K562 (cell line): ENCODE data around the gene CEP78. TPM values are rescaled to one million over a fixed set of nuclear protein-coding genes. Genes with fewer than 3 reads are reported as not detected.

Source experiments
- ATF1 ChIP-seq, 2 experiments: fragments of 450-650 bp in 1 of 2; IDR thresholded peaks; 2 replicates each; pipeline ENCODE4 v1.6.1; 2016; ENCODE audit warnings: missing compliant biosample characterization in 1 of 2, missing genetic modification characterization in 1 of 2
- CEBPB ChIP-seq: fragments of 450-650 bp; IDR thresholded peaks from 2 replicates; pipeline ENCODE4 v1.6.1; 2016; ENCODE audit warnings: missing genetic modification characterization, missing compliant biosample characterization
- FOS ChIP-seq: IDR thresholded peaks from 3 replicates; pipeline ENCODE4 v1.6.1; 2011; ENCODE audit not compliant: insufficient read length; ENCODE audit errors: extremely low read depth
- GABPA ChIP-seq: fragments of 200-800 bp; sonication (Bioruptor generic); conservative IDR thresholded peaks from 2 replicates; pipeline ENCODE4 v1.6.1; 2016; ENCODE audit warnings: low read depth, missing genetic modification characterization, missing compliant biosample characterization
- HSF4 ChIP-seq: fragments of 250-450 bp; sonication (Bioruptor Pico); IDR thresholded peaks from 2 replicates; pipeline ENCODE4 v2.1.2; 2022; ENCODE audit warnings: mild to moderate bottlenecking, moderate library complexity, borderline replicate concordance
- L3MBTL2 ChIP-seq: fragments of 450-650 bp; IDR thresholded peaks from 2 replicates; pipeline ENCODE4 v1.6.1; 2016; ENCODE audit warnings: mild to moderate bottlenecking, moderate library complexity
- MBD2 ChIP-seq: sonication (generic); IDR thresholded peaks from 2 replicates; pipeline ENCODE4 v1.6.1; 2016; ENCODE audit warnings: low read depth, borderline replicate concordance
- NCOA6 ChIP-seq: fragments of 450-650 bp; IDR thresholded peaks from 2 replicates; pipeline ENCODE4 v1.6.1; 2017; ENCODE audit warnings: mild to moderate bottlenecking
- NEUROD1 ChIP-seq: fragments of 150-350 bp; IDR thresholded peaks from 2 replicates; pipeline ENCODE4 v1.6.1; 2014; ENCODE audit warnings: borderline replicate concordance, low read length, low read depth; ENCODE audit not compliant: partially characterized antibody
- PHF8 ChIP-seq: fragments of 200-600 bp; sonication (generic); IDR thresholded peaks from 2 replicates; pipeline ENCODE4 v1.6.1; 2012; ENCODE audit warnings: mixed run types, mild to moderate bottlenecking, inconsistent platforms, low read length, moderate library complexity, borderline replicate concordance
- SRSF1 ChIP-seq: fragments of 200-400 bp; formaldehyde crosslinking; IDR thresholded peaks from 2 replicates; pipeline ENCODE4 v1.6.1; 2017; ENCODE audit warnings: mild to moderate bottlenecking, low read depth, low read length, moderate library complexity
- STAG1 ChIP-seq: sonication (generic); formaldehyde crosslinking; IDR thresholded peaks from 2 replicates; pipeline ENCODE4 v1.5.0; 2020; ENCODE audit warnings: missing genetic modification reagents, borderline replicate concordance
- TBL1XR1 ChIP-seq, 2 experiments: IDR thresholded peaks; 2 replicates each; pipeline ENCODE4 v1.6.1; 2012; ENCODE audit warnings: improper control_type of control experiment in 2 of 2, low read length in 2 of 2, mild to moderate bottlenecking in 1 of 2
- TCFL5 ChIP-seq: fragments of 250-450 bp; sonication (Bioruptor Pico); conservative IDR thresholded peaks from 2 replicates; pipeline ENCODE4 v1.6.1; 2021; ENCODE audit warnings: mild to moderate bottlenecking, moderate library complexity, matching md5 sums
- XRCC4 ChIP-seq: IDR thresholded peaks from one replicate; pipeline ENCODE4 v1.6.1; 2011; ENCODE audit not compliant: insufficient read depth, insufficient read length; ENCODE audit errors: extremely low read depth
- ZBTB2 ChIP-seq: fragments of 450-650 bp; IDR thresholded peaks from 2 replicates; pipeline ENCODE4 v1.6.1; 2016; ENCODE audit warnings: antibody characterized with exemption
- ZBTB33 ChIP-seq: sonication (generic); formaldehyde crosslinking; IDR thresholded peaks from 2 replicates; pipeline ENCODE4 v1.8.1; 2023; ENCODE audit warnings: mild to moderate bottlenecking, missing genetic modification reagents
- ZFX ChIP-seq: sonication (generic); formaldehyde crosslinking; IDR thresholded peaks from 2 replicates; pipeline ENCODE4 v1.8.0; 2022; ENCODE audit warnings: mild to moderate bottlenecking, missing genetic modification reagents, moderate library complexity
- ZNF23 ChIP-seq: fragments of 250-450 bp; sonication (Bioruptor Pico); IDR thresholded peaks from 2 replicates; pipeline ENCODE4 v1.4.0; 2020; ENCODE audit warnings: mild to moderate bottlenecking
- ZNF316 ChIP-seq: fragments of 450-650 bp; IDR thresholded peaks from 2 replicates; pipeline ENCODE4 v1.6.1; 2016
- polyA plus RNA-seq, 8 experiments: library from polyadenylated mRNA; depleted of rRNA in 4 of 8; stranded (reverse) in 5 of 8; unstranded in 3 of 8; fragments of >200 nt; fragmentation: Nextera tagmentation in 2 of 8; fragmentation: Illumina TruSeq in 1 of 8; extraction: Ambion mirVana in 2 of 8; extraction: Trizol in 1 of 8; gene quantifications; 2 replicates each; pipeline versions ENCODE4 v1.2.1 to v1.2.3, GENCODE V29; 2011 to 2014; ENCODE audit warnings: inconsistent platforms in 1 of 8, missing spikeins in 1 of 8
- total RNA-seq, 7 experiments: library from RNA; depleted of rRNA in 6 of 7; stranded (reverse); fragments of >200 nt in 6 of 7; fragmentation: Illumina TruSeq in 2 of 7; extraction: Trizol in 2 of 7; gene quantifications; 2 replicates each; pipeline versions ENCODE4 v1.2.1 to v1.2.3, GENCODE V29; 2011 to 2021; ENCODE audit warnings: low replicate concordance in 1 of 7
- TF ChIP-seq, protein P1 (sequence below): fragments of 450-650 bp; IDR thresholded peaks from 2 replicates; pipeline ENCODE4 v1.7.0; 2016; ENCODE audit warnings: borderline replicate concordance
- TF ChIP-seq, protein P2 (sequence below): fragments of 250-450 bp; sonication (Bioruptor Pico); IDR thresholded peaks from 2 replicates; pipeline ENCODE4 v1.8.0; 2021; ENCODE audit warnings: mild to moderate bottlenecking, moderate library complexity

CEP78 gene
- total and polyA plus RNA-seq, 9 of the 15 experiments (the other 6 are each of a cell fraction or from before 2014, with no cell fraction given), result 3.5 to 26.0 (median 21.5) TPM

DNA sequence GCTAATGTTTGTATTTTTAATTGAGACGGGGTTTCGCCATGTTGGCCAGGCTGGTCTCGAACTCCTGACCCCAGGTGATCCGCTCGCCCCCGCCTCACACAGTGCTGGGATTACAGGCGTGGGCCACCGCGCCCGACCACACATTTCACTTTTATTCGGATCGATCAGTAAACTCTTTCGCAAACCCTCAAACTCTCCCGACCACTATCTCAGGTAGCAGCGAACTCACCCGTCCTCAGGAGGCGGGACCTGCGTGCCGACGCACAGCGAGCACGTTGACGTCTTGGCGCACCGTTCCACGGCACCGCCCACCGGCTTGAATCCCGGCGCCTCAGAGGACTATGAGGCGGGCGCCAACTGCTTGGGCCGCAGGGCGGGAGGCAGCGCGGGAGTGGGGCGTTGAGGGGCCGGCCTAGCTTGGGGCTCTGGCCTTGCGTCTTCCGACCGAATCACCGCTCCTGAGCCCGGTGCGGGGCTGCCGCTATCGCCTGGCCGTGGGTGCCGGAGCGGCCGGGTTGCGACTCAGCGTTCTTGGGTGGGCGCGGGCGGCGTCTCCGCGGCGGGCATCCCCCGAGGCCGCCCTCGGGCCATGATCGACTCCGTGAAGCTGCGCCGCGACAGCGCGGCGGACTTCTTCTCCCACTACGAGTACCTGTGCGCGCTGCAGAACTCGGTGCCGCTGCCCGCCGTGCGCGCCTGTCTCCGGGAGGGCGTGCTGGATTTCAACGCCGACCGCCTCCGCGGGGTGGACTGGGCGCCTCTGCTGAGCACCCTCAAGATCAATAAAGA is at the start of gene CEP78 (continued):
- TF ChIP-seq ZBTB2, result peak; percentile 98
- peak; percentile 74; the same call in 1 of the 2 replicates for TF ChIP-seq PHF8
- 0 out of 2 replicates have a peak, but pooled peaks have one; percentile 28 for TF ChIP-seq MBD2
- peak; percentile 66 for TF ChIP-seq ZNF316
- TF ChIP-seq TCFL5 (CRISPR knock-in tag), result no peak
- TF ChIP-seq NCOA6, result peak; percentile 86
- TF ChIP-seq, protein P1, sequence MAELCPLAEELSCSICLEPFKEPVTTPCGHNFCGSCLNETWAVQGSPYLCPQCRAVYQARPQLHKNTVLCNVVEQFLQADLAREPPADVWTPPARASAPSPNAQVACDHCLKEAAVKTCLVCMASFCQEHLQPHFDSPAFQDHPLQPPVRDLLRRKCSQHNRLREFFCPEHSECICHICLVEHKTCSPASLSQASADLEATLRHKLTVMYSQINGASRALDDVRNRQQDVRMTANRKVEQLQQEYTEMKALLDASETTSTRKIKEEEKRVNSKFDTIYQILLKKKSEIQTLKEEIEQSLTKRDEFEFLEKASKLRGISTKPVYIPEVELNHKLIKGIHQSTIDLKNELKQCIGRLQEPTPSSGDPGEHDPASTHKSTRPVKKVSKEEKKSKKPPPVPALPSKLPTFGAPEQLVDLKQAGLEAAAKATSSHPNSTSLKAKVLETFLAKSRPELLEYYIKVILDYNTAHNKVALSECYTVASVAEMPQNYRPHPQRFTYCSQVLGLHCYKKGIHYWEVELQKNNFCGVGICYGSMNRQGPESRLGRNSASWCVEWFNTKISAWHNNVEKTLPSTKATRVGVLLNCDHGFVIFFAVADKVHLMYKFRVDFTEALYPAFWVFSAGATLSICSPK, result peak; percentile 20; the same call in 1 of the 2 replicates
- TF ChIP-seq, protein P2, sequence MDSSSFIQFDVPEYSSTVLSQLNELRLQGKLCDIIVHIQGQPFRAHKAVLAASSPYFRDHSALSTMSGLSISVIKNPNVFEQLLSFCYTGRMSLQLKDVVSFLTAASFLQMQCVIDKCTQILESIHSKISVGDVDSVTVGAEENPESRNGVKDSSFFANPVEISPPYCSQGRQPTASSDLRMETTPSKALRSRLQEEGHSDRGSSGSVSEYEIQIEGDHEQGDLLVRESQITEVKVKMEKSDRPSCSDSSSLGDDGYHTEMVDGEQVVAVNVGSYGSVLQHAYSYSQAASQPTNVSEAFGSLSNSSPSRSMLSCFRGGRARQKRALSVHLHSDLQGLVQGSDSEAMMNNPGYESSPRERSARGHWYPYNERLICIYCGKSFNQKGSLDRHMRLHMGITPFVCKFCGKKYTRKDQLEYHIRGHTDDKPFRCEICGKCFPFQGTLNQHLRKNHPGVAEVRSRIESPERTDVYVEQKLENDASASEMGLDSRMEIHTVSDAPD (CRISPR knock-in tag), result no peak
- no peak for TF ChIP-seq NEUROD1
- TF ChIP-seq ATF1 (CRISPR knock-in tag; IDR thresholded peaks at IDR 0.05), result no peak
- TF ChIP-seq ATF1 (tag; IDR thresholded peaks at IDR 0.05), result peak; percentile 78; the same call in 1 of the 2 replicates
- TF ChIP-seq XRCC4, result no peak
- peak; percentile 61 for TF ChIP-seq L3MBTL2
- peak; percentile 84 for TF ChIP-seq ZFX (CRISPR knock-in tag)
- TF ChIP-seq STAG1, result no peak
- TF ChIP-seq ZBTB33 (CRISPR knock-in tag), result no peak
- 0 out of 4 replicates have a peak, but pooled peaks of 1 of the 2 experiments have one; percentile 13 for TF ChIP-seq TBL1XR1 (IDR thresholded peaks at IDR 0.05; ENCODE audit: low read length in 2 of 2)
- no peak for TF ChIP-seq FOS
- TF ChIP-seq CEBPB (tag), result peak; percentile 80
- TF ChIP-seq HSF4, result no peak
- no peak for TF ChIP-seq GABPA
- no peak for TF ChIP-seq SRSF1
- no peak for TF ChIP-seq ZNF23 (CRISPR knock-in tag)
